Fibroblast of villous mesenchyme (primary cell): ENCODE data around the gene HMGN1. TPM values are rescaled to one million over a fixed set of nuclear protein-coding genes. Genes with fewer than 3 reads are reported as not detected.
A peak's percentile ranks its signal among the peaks of the same experiment; 100 is the strongest.
"Not testable (repeated sequence)": the region's sequence is repeated elsewhere in the genome, so short reads cannot be mapped to it uniquely, and the experiment has no call there.

Source experiments
- DNase-seq: peaks from one replicate; pipeline ENCODE4 v3.0.0-alpha.2; 2010; ENCODE audit warnings: low read depth
- H3K4me3 ChIP-seq: 2 replicates; pipeline ENCODE4 v1.5.1; 2011; ENCODE audit warnings: low read depth, mild to moderate bottlenecking, low read length
- total RNA-seq: library from RNA; depleted of rRNA; stranded (reverse); fragments of >200 nt; gene quantifications from 2 replicates; pipeline ENCODE4 v1.2.3, GENCODE V29; 2012
- TF ChIP-seq, protein P1 (sequence below): IDR thresholded peaks from 2 replicates; pipeline ENCODE4 v1.5.1; 2012; ENCODE audit warnings: low read depth, mild to moderate bottlenecking, low read length; ENCODE audit not compliant: insufficient read depth

HMGN1 gene
- total RNA-seq, 1 donor, result 255 TPM

DNA sequence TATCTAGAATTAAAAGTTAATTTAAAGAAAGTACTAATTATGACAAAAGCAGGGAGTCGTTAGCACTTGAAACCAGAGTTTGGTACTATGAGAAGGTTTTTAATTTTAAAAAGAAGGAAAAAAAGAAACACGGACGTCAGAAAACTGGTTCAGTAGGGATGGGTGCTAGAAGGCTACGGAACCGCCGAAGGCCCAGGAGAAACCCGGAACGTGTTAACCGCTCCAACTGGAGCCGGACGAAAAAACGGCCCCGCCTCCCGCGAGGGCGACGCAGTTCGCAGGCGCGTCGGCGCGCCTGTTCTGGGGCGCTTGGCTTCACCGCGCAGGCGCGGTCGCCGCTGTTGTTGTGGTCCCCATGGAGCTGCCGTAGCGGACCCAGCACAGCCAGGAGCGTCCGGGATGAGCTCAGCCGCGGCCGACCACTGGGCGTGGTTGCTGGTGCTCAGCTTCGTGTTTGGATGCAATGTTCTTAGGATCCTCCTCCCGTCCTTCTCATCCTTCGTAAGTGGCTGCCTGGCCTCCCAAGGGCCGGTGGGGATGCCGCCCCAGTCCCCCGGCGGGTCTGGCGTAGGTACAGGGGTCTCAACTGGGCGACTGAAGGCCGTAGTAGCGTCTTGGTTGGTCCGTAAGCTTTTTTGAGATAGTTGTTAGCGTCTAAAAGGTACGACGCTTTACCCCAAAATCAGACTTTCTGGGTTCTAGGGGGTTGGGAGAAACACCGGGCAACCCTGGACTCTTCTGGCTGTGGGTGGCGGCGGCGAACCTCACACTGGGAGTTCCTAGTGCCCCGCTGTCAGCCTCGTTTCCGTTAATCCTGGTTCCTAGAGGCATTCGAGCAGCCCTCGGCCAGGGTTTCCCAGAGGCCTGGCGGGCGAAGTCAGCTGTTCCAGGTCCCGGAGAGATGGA lies 31.4 kb upstream of the HMGN1 start:
- DNase-seq, result peak; percentile 96
- TF ChIP-seq, protein P1, sequence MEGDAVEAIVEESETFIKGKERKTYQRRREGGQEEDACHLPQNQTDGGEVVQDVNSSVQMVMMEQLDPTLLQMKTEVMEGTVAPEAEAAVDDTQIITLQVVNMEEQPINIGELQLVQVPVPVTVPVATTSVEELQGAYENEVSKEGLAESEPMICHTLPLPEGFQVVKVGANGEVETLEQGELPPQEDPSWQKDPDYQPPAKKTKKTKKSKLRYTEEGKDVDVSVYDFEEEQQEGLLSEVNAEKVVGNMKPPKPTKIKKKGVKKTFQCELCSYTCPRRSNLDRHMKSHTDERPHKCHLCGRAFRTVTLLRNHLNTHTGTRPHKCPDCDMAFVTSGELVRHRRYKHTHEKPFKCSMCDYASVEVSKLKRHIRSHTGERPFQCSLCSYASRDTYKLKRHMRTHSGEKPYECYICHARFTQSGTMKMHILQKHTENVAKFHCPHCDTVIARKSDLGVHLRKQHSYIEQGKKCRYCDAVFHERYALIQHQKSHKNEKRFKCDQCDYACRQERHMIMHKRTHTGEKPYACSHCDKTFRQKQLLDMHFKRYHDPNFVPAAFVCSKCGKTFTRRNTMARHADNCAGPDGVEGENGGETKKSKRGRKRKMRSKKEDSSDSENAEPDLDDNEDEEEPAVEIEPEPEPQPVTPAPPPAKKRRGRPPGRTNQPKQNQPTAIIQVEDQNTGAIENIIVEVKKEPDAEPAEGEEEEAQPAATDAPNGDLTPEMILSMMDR, result no peak

GRCh38 chr21:39377444-39378050 lies 28.7 kb upstream of the HMGN1 start:
- no peak for DNase-seq
- no peak overlapping the region for H3K4me3 ChIP-seq
- TF ChIP-seq, protein P1, result no peak

More for the DNA sequence above, 31.4 kb upstream of the HMGN1 start:
- H3K4me3 ChIP-seq, result peak overlapping the region; percentile 95

DNA sequence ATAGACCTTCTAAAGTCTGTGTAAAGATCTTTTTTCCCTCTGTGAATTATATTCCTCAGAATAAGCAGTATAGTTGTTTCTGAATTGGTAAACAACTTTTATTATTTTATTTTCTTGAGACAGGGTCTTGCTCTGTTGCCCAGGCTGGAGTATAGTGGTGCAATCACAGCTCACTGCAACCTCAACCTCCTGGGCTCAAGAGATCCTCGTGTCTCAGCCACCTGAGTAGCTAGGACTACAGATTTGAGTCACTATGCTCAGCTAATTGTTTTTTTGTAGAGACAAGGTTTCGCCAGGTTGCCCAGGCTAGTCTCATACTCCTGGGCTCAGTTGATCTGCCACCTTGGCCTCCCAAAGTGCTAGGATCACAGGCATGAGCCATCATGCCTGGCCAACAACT lies 26.6 kb upstream of the HMGN1 start:
- TF ChIP-seq, protein P1, result no peak
- no peak overlapping the region for H3K4me3 ChIP-seq
- no peak for DNase-seq

DNA sequence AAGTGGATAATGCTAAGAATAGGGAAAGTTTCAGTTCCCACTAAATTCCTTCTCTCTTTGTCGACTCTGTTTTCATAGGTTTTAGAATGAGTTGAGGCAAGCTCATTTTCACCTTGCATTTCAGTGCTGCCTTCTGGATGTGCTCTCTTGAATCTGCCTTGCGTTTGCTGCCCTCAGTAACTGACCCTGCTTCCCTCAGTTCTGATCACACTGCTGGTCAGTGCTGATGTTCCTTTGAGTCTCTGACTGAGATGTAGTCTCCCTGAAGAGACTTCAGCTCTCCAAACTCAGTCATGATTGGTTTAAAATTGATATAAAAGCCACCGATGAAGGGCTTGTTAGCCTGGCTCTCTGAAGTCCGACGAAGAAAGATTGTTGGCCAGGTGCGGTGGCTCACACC lies 25.2 kb upstream of the HMGN1 start:
- no peak overlapping the region for H3K4me3 ChIP-seq
- DNase-seq, result no peak
- TF ChIP-seq, protein P1, result no peak

DNA sequence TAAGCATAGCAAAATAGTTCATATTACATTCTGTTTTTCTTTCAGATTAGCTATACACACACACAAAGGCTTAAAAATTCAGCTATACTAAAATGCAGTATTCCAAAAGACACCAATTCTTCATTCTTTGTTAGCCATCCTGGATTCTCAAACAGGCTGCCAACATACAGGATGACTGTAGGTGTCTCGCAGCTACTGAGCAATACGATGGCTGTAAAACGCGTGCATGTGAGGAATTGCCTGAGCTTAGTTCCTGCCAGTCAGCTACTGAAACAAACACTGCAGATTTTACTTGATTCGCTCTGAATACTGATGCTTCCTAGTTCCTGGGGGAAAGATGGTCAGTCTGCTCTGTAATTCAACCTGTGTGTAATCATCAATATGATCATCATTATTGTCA lies 24.7 kb upstream of the HMGN1 start:
- no peak overlapping the region for H3K4me3 ChIP-seq
- TF ChIP-seq, protein P1, result peak; percentile 55
- DNase-seq, result peak; percentile 53

DNA sequence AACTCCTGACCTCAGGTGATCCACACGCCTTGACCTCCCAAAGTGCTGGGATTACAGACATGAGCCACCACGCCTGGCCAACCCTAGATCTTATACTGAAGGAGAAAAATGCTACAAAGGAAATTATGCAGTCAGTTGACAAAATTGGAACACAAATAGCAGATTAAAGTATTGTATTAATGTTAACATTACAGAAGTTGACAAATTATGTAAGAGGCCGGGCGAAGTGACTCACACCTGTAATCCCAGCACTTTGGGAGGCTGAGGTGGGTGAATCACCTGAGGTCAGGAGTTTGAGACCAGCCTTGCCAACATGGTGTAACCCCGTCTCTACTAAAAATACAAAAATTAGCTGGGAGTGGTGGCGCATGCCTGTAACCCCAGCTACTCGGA lies 21.0 kb upstream of the HMGN1 start:
- not testable (repeated sequence) for H3K4me3 ChIP-seq, DNase-seq

DNA sequence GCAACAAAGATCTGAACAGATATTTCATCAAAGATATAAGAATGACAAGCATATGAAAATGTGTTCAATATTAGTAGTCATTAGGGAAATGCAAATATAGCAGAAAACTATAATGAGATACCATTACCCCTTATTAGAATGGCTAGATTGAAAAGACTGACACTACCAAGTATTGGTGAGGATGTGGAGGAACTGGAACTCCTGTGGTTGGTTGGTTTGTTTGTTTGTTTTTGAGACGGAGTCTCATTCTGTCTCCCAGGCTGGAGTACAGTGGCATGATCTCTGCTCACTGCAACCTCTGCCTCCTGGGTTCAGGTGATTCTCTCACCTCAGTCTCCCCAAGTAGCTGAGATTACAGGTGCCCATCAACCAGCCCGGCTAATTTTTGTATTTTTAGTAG lies 18.9 kb upstream of the HMGN1 start:
- TF ChIP-seq, protein P1, result no peak
- no peak for DNase-seq

More for the DNA sequence above, 18.9 kb upstream of the HMGN1 start:
- no peak overlapping the region for H3K4me3 ChIP-seq
